ENCODE data around the gene RNF217.
"Not testable (repeated sequence)": the region's sequence is repeated elsewhere in the genome, so short reads cannot be mapped to it uniquely, and the experiment has no call there.

RNF217 gene

DNA sequence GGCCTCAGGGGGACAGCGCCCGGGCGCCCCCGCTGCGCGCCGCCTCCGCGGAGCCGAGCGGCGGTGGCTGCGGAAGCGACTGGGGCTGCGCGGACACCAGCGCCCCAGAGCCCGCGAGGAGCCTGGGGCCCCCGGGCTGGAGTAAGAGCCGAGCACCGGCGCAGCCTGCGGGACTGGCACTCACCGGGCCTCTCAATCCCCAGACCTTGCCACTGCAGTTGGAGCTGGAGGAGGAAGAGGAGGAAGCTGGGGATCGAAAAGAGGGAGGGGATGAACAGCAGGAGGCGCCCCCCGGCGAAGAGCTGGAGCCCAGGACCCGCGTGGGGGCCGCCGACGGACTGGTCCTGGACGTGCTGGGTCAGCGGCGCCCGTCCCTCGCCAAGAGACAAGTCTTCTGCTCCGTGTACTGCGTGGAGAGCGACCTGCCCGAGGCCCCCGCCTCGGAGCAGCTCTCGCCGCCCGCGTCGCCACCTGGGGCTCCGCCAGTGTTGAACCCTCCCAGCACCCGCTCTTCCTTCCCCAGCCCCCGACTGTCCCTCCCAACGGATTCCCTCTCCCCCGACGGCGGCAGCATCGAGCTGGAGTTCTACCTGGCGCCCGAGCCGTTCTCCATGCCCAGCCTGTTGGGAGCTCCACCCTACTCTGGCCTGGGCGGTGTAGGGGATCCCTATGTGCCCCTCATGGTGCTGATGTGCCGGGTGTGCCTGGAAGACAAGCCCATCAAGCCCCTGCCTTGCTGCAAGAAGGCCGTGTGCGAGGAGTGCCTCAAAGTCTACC is 590 bp downstream of the RNF217 start:
- no peaks in the 10 kb centered on the region for H3K36me3 ChIP-seq (ENCODE audit: insufficient read depth)
- peak overlapping the region; percentile 56; the same call in 1 of the 2 replicates for H3K9ac ChIP-seq
- no peak overlapping the region for H3K4me3 ChIP-seq (IDR thresholded peaks at IDR 0.05; ENCODE audit: insufficient read depth, low read depth, low read length)
- peaks cover 24% of the 10 kb centered on the region for H3K4me1 ChIP-seq (ENCODE audit: low read depth, poor library complexity, severe bottlenecking)
- H3K27me3 ChIP-seq (ENCODE audit: insufficient read depth, low read depth), result no peaks in the 10 kb centered on the region
- peak overlapping the region; percentile 81; the same call in 1 of the 2 replicates for H2AFZ ChIP-seq (ENCODE audit: low read depth)
- no peaks in the 10 kb centered on the region for H4K20me1 ChIP-seq (ENCODE audit: insufficient read depth)
- 0 out of 2 replicates have a peak overlapping the region, but pooled peaks have one; percentile 29 for H3K4me2 ChIP-seq
- TF ChIP-seq, protein P1, sequence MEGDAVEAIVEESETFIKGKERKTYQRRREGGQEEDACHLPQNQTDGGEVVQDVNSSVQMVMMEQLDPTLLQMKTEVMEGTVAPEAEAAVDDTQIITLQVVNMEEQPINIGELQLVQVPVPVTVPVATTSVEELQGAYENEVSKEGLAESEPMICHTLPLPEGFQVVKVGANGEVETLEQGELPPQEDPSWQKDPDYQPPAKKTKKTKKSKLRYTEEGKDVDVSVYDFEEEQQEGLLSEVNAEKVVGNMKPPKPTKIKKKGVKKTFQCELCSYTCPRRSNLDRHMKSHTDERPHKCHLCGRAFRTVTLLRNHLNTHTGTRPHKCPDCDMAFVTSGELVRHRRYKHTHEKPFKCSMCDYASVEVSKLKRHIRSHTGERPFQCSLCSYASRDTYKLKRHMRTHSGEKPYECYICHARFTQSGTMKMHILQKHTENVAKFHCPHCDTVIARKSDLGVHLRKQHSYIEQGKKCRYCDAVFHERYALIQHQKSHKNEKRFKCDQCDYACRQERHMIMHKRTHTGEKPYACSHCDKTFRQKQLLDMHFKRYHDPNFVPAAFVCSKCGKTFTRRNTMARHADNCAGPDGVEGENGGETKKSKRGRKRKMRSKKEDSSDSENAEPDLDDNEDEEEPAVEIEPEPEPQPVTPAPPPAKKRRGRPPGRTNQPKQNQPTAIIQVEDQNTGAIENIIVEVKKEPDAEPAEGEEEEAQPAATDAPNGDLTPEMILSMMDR (conservative IDR thresholded peaks at IDR 0.05; ENCODE audit: low read depth, low read length), result no peak
- no peak overlapping the region for H3K27ac ChIP-seq
- no peaks in the 10 kb centered on the region for H3K79me2 ChIP-seq (ENCODE audit: insufficient read depth, low read depth)

- H3K79me2 ChIP-seq (ENCODE audit: insufficient read depth, low read depth), result no peaks in the 10 kb centered on the region
- no peak overlapping the region for H3K9ac ChIP-seq
- TF ChIP-seq, protein P1 (conservative IDR thresholded peaks at IDR 0.05; ENCODE audit: low read depth, low read length), result no peak
- H4K20me1 ChIP-seq (ENCODE audit: insufficient read depth), result no peaks in the 10 kb centered on the region
- H2AFZ ChIP-seq (ENCODE audit: low read depth), result no peak overlapping the region
- H3K27me3 ChIP-seq (ENCODE audit: insufficient read depth, low read depth), result no peaks in the 10 kb centered on the region
- peaks cover 24% of the 10 kb centered on the region for H3K4me1 ChIP-seq (ENCODE audit: low read depth, poor library complexity, severe bottlenecking)
- no peak overlapping the region for H3K4me3 ChIP-seq (IDR thresholded peaks at IDR 0.05; ENCODE audit: insufficient read depth, low read depth, low read length)
- H3K4me2 ChIP-seq, result peak overlapping the region; percentile 29; the same call in 1 of the 2 replicates
- no peak overlapping the region for H3K27ac ChIP-seq
- H3K36me3 ChIP-seq (ENCODE audit: insufficient read depth), result no peaks in the 10 kb centered on the region
These were observed 1.2 kb downstream of the RNF217 start for GRCh38 chr6:124963416-124963785.

DNA sequence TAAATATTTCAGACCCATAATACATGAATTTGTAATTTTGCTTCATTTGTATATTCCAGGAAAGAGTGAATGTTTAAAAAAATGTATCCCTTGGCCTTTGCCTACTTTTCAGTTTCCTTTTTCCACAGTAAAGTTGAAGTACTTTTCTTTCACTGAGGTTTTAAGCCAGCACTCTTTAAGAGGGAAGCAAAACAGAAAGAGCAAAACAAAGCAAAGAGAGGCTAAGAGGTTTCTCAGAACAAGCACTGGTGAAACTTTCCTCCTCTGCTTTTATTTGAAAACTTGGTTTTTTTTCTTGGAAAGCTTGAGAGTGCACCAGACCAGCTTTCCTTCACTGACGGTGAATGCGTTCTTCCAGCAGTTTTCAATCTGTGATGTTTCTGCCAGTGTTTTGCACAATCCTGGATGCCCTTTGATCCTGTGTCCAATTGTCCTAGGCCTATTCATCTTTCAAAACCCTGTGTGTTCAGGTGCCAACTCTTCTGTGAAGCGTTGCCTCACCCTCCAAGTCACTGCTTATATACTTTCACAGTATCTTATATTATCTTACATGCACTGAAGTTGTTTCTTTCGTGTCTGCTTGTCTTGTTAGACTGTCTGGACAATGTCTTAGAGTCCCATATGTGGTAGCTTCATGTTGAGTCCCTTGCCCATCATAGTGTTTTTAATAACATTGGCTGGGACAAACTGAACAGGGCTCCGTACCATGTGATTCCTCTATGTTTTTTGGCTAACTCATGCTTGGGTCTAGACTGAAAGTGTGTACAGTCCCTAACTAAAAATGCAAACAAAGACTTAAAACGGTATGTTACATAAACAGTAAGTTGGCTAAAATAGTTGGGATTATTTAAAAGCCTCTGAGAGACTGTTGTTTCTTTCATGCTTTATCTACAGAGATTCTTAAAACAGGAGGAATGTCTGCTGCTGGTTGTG is 1.9 kb downstream of the RNF217 start:
- Histone ChIP-seq H3K4me1 (ENCODE audit: low read depth, poor library complexity, severe bottlenecking) (peaks cover 24% of the 10 kb centered on the region), H3K27ac (no peak overlapping the region), H3K9ac (no peak overlapping the region), H3K79me2 (ENCODE audit: insufficient read depth, low read depth) (no peaks in the 10 kb centered on the region), H3K4me3 (IDR thresholded peaks at IDR 0.05; ENCODE audit: insufficient read depth, low read depth, low read length) (no peak overlapping the region), H2AFZ (ENCODE audit: low read depth) (no peak overlapping the region), H3K27me3 (ENCODE audit: insufficient read depth, low read depth) (no peaks in the 10 kb centered on the region), H4K20me1 (ENCODE audit: insufficient read depth) (no peaks in the 10 kb centered on the region), H3K36me3 (ENCODE audit: insufficient read depth) (no peaks in the 10 kb centered on the region), H3K4me2 (peak overlapping the region; percentile 29; the same call in 1 of the 2 replicates)
- TF ChIP-seq, protein P1 (conservative IDR thresholded peaks at IDR 0.05; ENCODE audit: low read depth, low read length), result no peak

DNA sequence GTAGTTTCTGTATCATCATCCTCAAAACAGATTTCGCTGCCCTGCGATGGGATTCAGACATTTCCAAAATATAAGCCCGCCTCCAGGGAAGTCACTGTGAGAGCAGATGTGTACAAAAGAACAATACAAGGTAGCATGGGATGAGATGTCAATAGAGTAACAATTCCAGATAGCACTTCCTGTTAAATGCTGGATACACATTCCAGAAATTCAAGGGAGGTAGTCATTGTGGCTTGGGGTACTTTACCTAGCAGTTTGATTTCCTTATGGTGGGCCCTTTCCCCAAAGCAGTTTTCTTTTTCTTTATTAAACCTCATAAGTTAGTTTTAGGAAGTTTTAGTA is 2.5 kb downstream of the RNF217 start:
- Histone ChIP-seq H3K4me3 (IDR thresholded peaks at IDR 0.05; ENCODE audit: insufficient read depth, low read depth, low read length) (no peak overlapping the region), H4K20me1 (ENCODE audit: insufficient read depth) (no peaks in the 10 kb centered on the region), H3K27ac (no peak overlapping the region), H3K4me1 (ENCODE audit: low read depth, poor library complexity, severe bottlenecking) (peaks cover 24% of the 10 kb centered on the region), H3K4me2 (no peak overlapping the region), H2AFZ (ENCODE audit: low read depth) (no peak overlapping the region), H3K79me2 (ENCODE audit: insufficient read depth, low read depth) (no peaks in the 10 kb centered on the region), H3K27me3 (ENCODE audit: insufficient read depth, low read depth) (no peaks in the 10 kb centered on the region), H3K9ac (no peak overlapping the region), H3K36me3 (ENCODE audit: insufficient read depth) (no peaks in the 10 kb centered on the region)
- TF ChIP-seq, protein P1 (conservative IDR thresholded peaks at IDR 0.05; ENCODE audit: low read depth, low read length), result no peak

- not testable (repeated sequence) for H2AFZ ChIP-seq (ENCODE audit: low read depth); H3K4me2 ChIP-seq; H3K27ac ChIP-seq; H3K9ac ChIP-seq; H3K4me3 ChIP-seq (IDR thresholded peaks at IDR 0.05; ENCODE audit: insufficient read depth, low read depth, low read length); H3K79me2 ChIP-seq (ENCODE audit: insufficient read depth, low read depth); H3K36me3 ChIP-seq (ENCODE audit: insufficient read depth); H4K20me1 ChIP-seq (ENCODE audit: insufficient read depth); H3K27me3 ChIP-seq (ENCODE audit: insufficient read depth, low read depth)
- H3K4me1 ChIP-seq (ENCODE audit: low read depth, poor library complexity, severe bottlenecking), result peaks cover 24% of the 10 kb centered on the region
These were observed 3.2 kb downstream of the RNF217 start for GRCh38 chr6:124965424-124965850.

Data from KMS-11 (cell line).